ENCODE measurements around the gene VPS39. TPM values are rescaled to one million over a fixed set of nuclear protein-coding genes. Genes with fewer than 3 reads are reported as not detected.

Gene VPS39
- total and polyA plus RNA-seq, 9 of the 15 experiments (the other 6 are each of a cell fraction or from before 2014, with no cell fraction given), result 3.2 to 37.3 (median 21.8) TPM

DNA sequence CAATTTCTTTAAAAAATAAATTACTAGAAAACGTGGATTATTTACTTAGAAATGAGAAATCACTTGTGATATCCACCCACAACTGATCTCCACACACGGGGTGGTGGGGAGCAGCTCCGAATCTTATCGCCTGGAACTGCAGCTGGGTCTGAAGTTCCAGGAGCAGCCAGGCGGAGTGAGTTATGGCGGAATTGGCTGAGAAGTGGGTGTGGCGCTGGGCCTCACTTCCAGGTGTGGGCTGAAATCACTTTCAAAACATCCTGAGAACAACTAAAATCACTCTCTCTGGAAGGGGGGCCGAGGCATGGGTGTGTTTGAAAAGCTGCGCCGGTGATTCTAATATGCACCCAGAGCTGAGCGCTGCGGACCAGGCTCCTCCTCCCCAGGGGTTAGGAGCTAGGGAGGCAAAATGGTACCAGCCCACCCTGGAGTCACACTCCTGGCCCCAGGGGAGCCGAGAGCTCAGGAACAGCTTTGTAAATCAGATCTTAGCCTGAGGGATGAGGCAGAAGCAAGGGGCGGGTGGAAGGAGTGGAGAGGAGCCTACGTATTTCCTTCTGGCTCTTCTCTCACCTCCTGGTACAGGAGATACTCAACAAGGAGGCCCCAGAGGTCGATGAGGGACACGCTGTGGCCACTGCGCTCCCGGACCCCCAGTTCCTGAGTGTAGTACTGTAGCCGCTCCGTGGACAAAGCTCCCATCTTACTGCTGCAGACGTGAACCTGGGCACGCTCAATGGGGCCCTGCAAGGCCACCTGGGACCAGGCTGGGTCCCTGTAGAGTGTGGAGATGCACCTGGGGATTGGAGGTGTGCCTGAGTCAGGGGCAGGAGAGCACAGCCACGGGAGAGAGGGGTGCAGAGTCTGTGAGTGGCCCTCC, 61.3 kb downstream of the VPS39 start:
- Histone ChIP-seq H3K9me3 (replicated peaks; ENCODE audit: control insufficient read depth, insufficient read depth, low read depth, low read length) (no peaks in the 10 kb centered on the region), H3K27ac (ENCODE audit: extremely low read depth, low read depth, low read length) (no peak overlapping the region), H3K4me1 (replicated peaks in 1 of 2; ENCODE audit: control insufficient read depth in 2 of 2, insufficient read depth in 2 of 2, low read length in 2 of 2) (peaks cover 0 to 19% of the 10 kb centered on the region in 2 experiments; a peak in 3 of 5 replicates), H3K4me3 (no peak overlapping the region), H2AFZ (ENCODE audit: low read depth, low read length) (peak overlapping the region; percentile 24; the same call in 1 of the 2 replicates), H3K4me2 (ENCODE audit: insufficient read depth, low read length) (no peak overlapping the region; the same call in 1 of the 2 replicates), H4K20me1 (replicated peaks; ENCODE audit: control insufficient read depth, insufficient read depth, low read length) (0 out of 2 replicates have a peak, but pooled peaks cover 9% of the 10 kb centered on the region), H3K79me2 (ENCODE audit: control insufficient read depth, insufficient read depth, low read length) (no peaks in the 10 kb centered on the region), H3K27me3 (ENCODE audit: control insufficient read depth in 2 of 2, insufficient read depth in 2 of 2, low read length in 2 of 2) (peaks cover 24 to 72% of the 10 kb centered on the region in 2 experiments; a peak in 4 of 5 replicates), H3K9me1 (ENCODE audit: control insufficient read depth, insufficient read depth, low read length) (no peaks in the 10 kb centered on the region), H3K36me3 (ENCODE audit: control insufficient read depth, insufficient read depth, low read length) (no peaks in the 10 kb centered on the region), H3K9ac (ENCODE audit: insufficient read depth in 1 of 2, low read depth in 2 of 2, low read length in 2 of 2) (no peak overlapping the region)
- ATAC-seq, result peak; percentile 61
- ChIA-PET POLR2A (interaction anchor here (1.1 kb wide), 1 partner anchor 16 kb away, joined by 3 read pairs; no protein-coding TSS in a partner anchor), CTCF (ENCODE audit: low intra/inter-chr PET ratio) (no interaction called here)
- peak; percentile 48 for FAIRE-seq
- BruUV-seq (replicated peaks), result no TSS peak
- intact Hi-C loops (cut with micrococcal nuclease), result no loop called here
- peak; percentile 45 to 55 (median 53) for DNase-seq (ENCODE audit: extremely low read depth in 1 of 4, low spot score in 3 of 4)
- in situ Hi-C loops (cut with MboI), result loop anchor here (10.0 kb wide), 1 partner anchor 238 kb away; no protein-coding TSS in a partner anchor
- 20% methylated on average over 24 of the region's 24 CpGs for WGBS (ENCODE audit: insufficient coverage, low coverage, missing lambda C conversion rate)
- TF ChIP-seq SNRNP70 (optimal IDR thresholded peaks at IDR 0.05; ENCODE audit: low read depth, low read length) (no peak), ZC3H4 (CRISPR knock-in tag; IDR thresholded peaks at IDR 0.05; ENCODE audit: borderline replicate concordance) (no peak), NRF1 (conservative IDR thresholded peaks at IDR 0.05 in 1 of 2, IDR thresholded peaks at IDR 0.05 in 1 of 2) (peak; percentile 40 to 49; a peak in 2 of 4 replicates), MAZ (CRISPR knock-in tag; conservative IDR thresholded peaks at IDR 0.05 in 1 of 2, IDR thresholded peaks at IDR 0.05 in 1 of 2) (peak in 1 of 2 experiments; percentile 20; a peak in 1 of 4 replicates), RNF2 (IDR thresholded peaks at IDR 0.05) (no peak), KDM5B (IDR thresholded peaks at IDR 0.05; ENCODE audit: insufficient replicate concordance, low read depth, low read length) (no peak), RBBP5 (IDR thresholded peaks at IDR 0.05; ENCODE audit: borderline replicate concordance, insufficient read depth, low read length, poor library complexity, severe bottlenecking) (no peak), YY1 (IDR thresholded peaks at IDR 0.05; ENCODE audit: borderline replicate concordance in 1 of 3, control insufficient read depth in 1 of 3, extremely low read depth in 1 of 3, insufficient read depth in 3 of 3, insufficient read length in 1 of 3, insufficient replicate concordance in 2 of 3, low read depth in 1 of 3, low read length in 2 of 3) (peak in 1 of 3 experiments; percentile 39), ZNF316 (IDR thresholded peaks at IDR 0.05) (no peak), TCF3 (CRISPR knock-in tag; IDR thresholded peaks at IDR 0.05) (peak; percentile 28; the same call in 1 of the 2 replicates)
- TF ChIP-seq, protein P1, sequence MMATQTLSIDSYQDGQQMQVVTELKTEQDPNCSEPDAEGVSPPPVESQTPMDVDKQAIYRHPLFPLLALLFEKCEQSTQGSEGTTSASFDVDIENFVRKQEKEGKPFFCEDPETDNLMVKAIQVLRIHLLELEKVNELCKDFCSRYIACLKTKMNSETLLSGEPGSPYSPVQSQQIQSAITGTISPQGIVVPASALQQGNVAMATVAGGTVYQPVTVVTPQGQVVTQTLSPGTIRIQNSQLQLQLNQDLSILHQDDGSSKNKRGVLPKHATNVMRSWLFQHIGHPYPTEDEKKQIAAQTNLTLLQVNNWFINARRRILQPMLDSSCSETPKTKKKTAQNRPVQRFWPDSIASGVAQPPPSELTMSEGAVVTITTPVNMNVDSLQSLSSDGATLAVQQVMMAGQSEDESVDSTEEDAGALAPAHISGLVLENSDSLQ (IDR thresholded peaks at IDR 0.05), result peak; percentile 47
- TF ChIP-seq, protein P2, sequence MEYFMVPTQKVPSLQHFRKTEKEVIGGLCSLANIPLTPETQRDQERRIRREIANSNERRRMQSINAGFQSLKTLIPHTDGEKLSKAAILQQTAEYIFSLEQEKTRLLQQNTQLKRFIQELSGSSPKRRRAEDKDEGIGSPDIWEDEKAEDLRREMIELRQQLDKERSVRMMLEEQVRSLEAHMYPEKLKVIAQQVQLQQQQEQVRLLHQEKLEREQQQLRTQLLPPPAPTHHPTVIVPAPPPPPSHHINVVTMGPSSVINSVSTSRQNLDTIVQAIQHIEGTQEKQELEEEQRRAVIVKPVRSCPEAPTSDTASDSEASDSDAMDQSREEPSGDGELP (CRISPR knock-in tag; IDR thresholded peaks at IDR 0.05; ENCODE audit: borderline replicate concordance), result peak; percentile 74
- TF ChIP-seq, protein P3, sequence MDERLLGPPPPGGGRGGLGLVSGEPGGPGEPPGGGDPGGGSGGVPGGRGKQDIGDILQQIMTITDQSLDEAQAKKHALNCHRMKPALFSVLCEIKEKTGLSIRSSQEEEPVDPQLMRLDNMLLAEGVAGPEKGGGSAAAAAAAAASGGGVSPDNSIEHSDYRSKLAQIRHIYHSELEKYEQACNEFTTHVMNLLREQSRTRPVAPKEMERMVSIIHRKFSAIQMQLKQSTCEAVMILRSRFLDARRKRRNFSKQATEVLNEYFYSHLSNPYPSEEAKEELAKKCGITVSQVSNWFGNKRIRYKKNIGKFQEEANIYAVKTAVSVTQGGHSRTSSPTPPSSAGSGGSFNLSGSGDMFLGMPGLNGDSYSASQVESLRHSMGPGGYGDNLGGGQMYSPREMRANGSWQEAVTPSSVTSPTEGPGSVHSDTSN (CRISPR knock-in tag; IDR thresholded peaks at IDR 0.05; ENCODE audit: low read depth), result no peak
- TF ChIP-seq, protein P3 (tag; conservative IDR thresholded peaks at IDR 0.05; ENCODE audit: low read depth), result peak; percentile 70

All from K562 (cell line).